ENCODE results near the gene ARRDC4.
"Not testable (repeated sequence)": the region's sequence is repeated elsewhere in the genome, so short reads cannot be mapped to it uniquely, and the experiment has no call there.

ARRDC4 gene

DNA sequence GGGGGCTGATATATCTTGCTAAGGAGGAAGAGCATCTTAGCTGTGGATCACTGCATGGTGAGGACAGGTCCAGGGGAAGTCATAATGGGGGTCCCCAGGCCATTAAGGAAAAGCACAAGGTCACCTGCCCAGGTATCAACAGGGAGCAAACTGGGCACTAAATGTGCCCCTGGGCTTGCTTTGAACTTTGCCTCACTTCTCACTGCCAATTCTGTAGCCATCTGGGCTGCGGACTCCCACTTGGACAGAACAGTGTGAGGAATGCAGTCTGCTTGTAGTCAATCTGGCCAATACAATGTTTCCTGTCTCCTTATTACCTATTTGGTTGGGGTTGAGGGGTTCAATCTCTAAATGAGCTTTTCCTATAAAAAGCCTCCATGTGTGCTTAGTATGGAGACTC, 21.3 kb downstream of the ARRDC4 start:
- TF ChIP-seq, protein P1, sequence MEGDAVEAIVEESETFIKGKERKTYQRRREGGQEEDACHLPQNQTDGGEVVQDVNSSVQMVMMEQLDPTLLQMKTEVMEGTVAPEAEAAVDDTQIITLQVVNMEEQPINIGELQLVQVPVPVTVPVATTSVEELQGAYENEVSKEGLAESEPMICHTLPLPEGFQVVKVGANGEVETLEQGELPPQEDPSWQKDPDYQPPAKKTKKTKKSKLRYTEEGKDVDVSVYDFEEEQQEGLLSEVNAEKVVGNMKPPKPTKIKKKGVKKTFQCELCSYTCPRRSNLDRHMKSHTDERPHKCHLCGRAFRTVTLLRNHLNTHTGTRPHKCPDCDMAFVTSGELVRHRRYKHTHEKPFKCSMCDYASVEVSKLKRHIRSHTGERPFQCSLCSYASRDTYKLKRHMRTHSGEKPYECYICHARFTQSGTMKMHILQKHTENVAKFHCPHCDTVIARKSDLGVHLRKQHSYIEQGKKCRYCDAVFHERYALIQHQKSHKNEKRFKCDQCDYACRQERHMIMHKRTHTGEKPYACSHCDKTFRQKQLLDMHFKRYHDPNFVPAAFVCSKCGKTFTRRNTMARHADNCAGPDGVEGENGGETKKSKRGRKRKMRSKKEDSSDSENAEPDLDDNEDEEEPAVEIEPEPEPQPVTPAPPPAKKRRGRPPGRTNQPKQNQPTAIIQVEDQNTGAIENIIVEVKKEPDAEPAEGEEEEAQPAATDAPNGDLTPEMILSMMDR (IDR thresholded peaks at IDR 0.05; ENCODE audit: unreplicated experiment in 3 of 3) = no peak
- Mint-ChIP-seq H3K27ac (no peak overlapping the region), H3K36me3 (ENCODE audit: low read depth) (peaks cover 5% of the 10 kb centered on the region), H3K4me1 (peaks cover 10% of the 10 kb centered on the region), H3K9me3 (peaks cover 8% of the 10 kb centered on the region), H3K27me3 (ENCODE audit: low read depth) (peaks cover 4% of the 10 kb centered on the region), H3K4me3 (no peak overlapping the region)

DNA sequence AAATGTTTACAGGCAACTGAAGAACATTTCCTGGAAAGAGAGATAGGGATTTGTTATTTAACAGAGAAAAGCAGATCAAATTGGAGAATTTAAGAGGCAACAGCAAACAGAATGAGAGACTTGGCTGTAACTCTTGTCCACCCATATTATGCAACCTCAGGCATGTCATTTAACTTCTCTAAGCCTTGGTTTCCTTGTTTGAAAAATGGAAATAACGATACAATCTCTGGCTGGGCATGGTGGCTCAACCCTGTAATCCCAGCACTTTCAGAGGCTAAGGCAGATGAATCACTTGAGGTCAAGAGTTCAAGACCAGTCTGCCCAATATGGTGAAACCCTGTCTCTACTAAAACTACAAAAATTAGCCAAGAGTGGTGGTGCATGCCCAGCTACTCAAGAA, 23.7 kb downstream of the ARRDC4 start:
- Mint-ChIP-seq H3K36me3 (ENCODE audit: low read depth) (peaks cover 5% of the 10 kb centered on the region), H3K27me3 (ENCODE audit: low read depth) (peaks cover 4% of the 10 kb centered on the region), H3K27ac (no peak overlapping the region), H3K9me3 (peaks cover 13% of the 10 kb centered on the region), H3K4me1 (peaks cover 6% of the 10 kb centered on the region), H3K4me3 (no peak overlapping the region)
- TF ChIP-seq, protein P1 (IDR thresholded peaks at IDR 0.05; ENCODE audit: unreplicated experiment in 3 of 3) = no peak

DNA sequence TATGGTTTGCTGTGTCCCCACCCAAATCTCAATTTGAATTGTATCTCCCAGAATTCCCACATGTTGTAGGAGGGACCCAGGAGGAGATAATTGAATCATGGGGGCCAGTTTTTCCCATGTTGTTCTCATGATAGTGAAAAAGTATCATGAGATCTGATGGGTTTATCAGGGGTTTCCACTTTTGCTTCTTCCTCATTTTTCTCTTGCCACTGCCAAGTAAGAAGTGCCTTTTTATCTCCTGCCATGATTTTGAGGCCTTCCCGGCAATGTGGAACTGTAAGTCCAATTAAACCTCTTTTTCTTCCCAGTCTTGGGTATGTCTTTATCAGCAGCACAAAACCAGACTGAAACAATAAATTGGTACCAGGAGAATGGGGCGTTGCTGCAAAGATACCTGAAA, 25.5 kb downstream of the ARRDC4 start:
- H3K9me3 Mint-ChIP-seq = peaks cover 16% of the 10 kb centered on the region
- not testable (repeated sequence) for H3K27me3 Mint-ChIP-seq (ENCODE audit: low read depth); H3K4me1 Mint-ChIP-seq; H3K27ac Mint-ChIP-seq; H3K36me3 Mint-ChIP-seq (ENCODE audit: low read depth); H3K4me3 Mint-ChIP-seq

DNA sequence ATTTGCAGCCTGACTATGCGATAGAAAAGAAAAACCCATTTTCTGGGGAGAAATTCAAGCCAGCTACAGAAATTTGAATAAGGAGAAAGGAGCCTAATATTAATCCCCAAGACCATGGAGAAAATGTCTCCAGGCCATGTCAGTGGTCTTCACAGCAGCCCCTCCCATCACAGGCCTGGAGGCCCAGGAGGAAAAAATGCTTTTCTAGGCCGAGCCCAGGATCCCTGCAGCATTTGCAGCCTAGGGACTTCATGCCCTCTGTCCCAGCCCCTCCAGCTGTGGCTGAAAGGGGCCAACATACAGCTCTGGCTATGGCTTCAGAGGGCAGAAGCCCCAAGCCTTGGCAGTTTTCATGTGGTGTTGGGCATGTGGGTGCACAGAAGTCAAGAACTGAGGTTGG, 26.3 kb downstream of the ARRDC4 start:
- Mint-ChIP-seq H3K4me3 (no peak overlapping the region), H3K36me3 (ENCODE audit: low read depth) (peaks cover 5% of the 10 kb centered on the region), H3K27me3 (ENCODE audit: low read depth) (no peaks in the 10 kb centered on the region), H3K4me1 (no peaks in the 10 kb centered on the region), H3K27ac (no peak overlapping the region), H3K9me3 (peaks cover 16% of the 10 kb centered on the region)
- TF ChIP-seq, protein P1 (IDR thresholded peaks at IDR 0.05; ENCODE audit: unreplicated experiment in 3 of 3) = no peak

DNA sequence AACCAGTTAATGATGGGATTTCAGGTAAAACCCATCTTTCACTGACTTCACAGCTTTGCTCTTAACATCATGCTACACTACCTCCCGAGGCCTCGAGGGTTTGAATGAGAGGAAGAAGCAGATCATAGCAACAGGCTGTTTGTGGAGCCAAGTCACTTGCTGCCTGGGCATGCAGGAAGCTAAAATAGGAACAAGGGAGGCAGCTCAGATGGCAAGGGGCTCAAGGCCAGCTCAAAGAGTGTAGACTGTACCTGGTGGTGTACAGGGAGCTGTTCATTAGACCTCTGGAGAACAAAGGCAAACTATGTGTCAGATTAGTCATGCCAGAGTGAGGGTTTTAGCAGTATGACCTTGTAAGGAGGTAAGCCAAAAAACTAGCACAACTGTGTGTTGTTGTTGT, 28.8 kb downstream of the ARRDC4 start:
- Mint-ChIP-seq H3K4me1 (peaks cover 4% of the 10 kb centered on the region), H3K36me3 (ENCODE audit: low read depth) (peaks cover 5% of the 10 kb centered on the region), H3K27ac (no peak overlapping the region), H3K9me3 (peaks cover 14% of the 10 kb centered on the region), H3K27me3 (ENCODE audit: low read depth) (no peaks in the 10 kb centered on the region), H3K4me3 (no peak overlapping the region)
- TF ChIP-seq, protein P1 (IDR thresholded peaks at IDR 0.05; ENCODE audit: unreplicated experiment in 3 of 3) = no peak

DNA sequence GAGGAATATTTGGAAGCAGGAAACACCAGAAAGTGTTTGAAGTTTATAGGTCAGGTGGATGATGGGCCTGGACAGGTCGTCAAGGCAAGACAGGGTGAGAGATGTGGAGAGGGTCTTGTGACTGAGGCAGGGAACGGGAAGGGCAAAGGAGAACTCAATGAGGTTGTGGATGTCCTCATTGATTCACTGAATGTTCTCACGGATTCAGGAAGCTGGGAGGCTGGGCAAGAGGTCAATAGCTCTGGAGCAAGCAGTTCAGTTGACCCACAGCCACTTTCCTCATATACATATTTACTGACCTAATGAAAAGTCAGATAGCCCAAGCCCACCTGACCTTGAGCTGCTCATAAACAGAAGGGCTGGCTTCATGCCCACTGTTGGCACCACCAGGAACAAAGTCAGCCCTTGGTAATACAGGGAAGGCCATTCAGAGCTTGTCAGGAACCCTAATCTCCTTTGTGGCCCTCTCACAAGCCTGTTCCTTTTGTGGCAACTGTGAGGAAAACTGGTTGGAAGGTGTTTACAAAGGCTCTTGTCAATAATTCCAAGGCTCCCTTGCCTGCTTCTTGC, 31.6 kb downstream of the ARRDC4 start:
- Mint-ChIP-seq H3K9me3 (peaks cover 8% of the 10 kb centered on the region), H3K27me3 (ENCODE audit: low read depth) (no peaks in the 10 kb centered on the region), H3K4me1 (peaks cover 9% of the 10 kb centered on the region), H3K4me3 (no peak overlapping the region), H3K27ac (no peak overlapping the region), H3K36me3 (ENCODE audit: low read depth) (no peaks in the 10 kb centered on the region)
- TF ChIP-seq, protein P1 (IDR thresholded peaks at IDR 0.05; ENCODE audit: unreplicated experiment in 3 of 3) = no peak

Data from nephron (organoid).